ENCODE results near the gene CRYBG1.
"Not testable (repeated sequence)": the region's sequence is repeated elsewhere in the genome, so short reads cannot be mapped to it uniquely, and the experiment has no call there.

The CRYBG1 gene

DNA sequence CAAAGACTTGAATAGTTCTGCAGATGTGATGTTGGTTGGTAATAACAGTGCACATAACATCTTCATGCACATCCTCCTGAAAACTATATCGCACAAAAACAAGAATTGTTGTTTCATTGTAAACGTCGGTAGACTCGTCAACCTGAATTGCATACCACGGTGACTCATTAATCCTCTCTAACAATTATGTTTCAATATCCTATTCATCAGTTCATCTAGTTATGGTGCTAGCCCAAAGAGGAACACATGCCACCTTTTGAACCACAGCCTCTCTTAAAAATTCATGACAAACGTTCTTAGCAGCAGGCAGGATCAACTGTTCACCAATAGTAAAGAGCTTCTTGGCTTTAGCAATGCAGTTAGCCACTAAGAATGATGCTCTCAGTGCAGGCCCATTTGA lies 25.0 kb downstream of the CRYBG1 start:
- Histone ChIP-seq H3K4me1 (ENCODE audit: insufficient read depth, low read length) (no peaks in the 10 kb centered on the region), H3K4me3 (ENCODE audit: low read length) (no peak overlapping the region), H3K9me3 (ENCODE audit: low read length) (no peaks in the 10 kb centered on the region), H3K36me3 (ENCODE audit: insufficient read depth, low read length) (no peaks in the 10 kb centered on the region), H3K27me3 (ENCODE audit: insufficient read depth, low read length) (no peaks in the 10 kb centered on the region), H2AFZ (ENCODE audit: low read depth, low read length) (no peak overlapping the region)

DNA sequence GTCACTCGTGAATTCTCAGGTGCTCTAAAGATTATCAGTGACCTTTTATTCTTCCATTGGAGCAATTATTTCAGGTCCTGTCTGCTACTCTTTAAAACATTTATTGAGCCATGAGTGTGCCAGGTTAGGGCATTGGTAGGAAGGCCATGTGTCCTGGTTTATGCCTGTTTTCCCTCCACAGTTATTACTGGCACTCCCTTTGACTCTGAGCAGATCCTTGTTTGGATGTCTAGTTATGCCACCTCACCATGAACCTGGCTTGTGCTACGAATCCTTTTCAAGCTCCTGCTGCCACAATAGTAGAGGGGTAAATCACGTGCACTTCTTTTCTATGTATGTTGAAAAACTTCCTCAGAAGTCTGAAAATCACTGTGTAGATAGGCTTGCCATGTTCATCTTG lies 27.4 kb downstream of the CRYBG1 start:
- Histone ChIP-seq H3K36me3 (ENCODE audit: insufficient read depth, low read length) (no peaks in the 10 kb centered on the region), H2AFZ (ENCODE audit: low read depth, low read length) (no peak overlapping the region), H3K4me1 (ENCODE audit: insufficient read depth, low read length) (no peaks in the 10 kb centered on the region), H3K27me3 (ENCODE audit: insufficient read depth, low read length) (no peaks in the 10 kb centered on the region), H3K9me3 (ENCODE audit: low read length) (no peaks in the 10 kb centered on the region), H3K4me3 (ENCODE audit: low read length) (no peak overlapping the region)

DNA sequence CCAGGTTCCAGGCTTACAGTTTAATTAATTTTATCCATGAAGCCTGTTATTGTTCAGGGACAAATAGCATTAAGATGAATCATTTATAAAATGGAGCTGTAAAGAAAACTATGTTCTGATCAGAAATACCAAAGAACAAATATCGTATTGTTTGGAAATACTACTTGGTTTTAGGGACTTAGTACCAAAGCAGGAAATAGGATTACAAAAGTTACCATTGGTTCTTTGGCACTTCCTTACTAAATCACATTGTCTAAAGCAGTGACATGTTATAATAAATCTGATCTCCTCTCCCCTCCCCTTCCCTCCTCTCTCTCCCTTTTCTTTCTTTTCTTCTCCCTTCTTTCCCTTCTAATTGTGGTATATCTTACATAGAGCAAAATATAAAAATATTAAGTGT lies 29.6 kb downstream of the CRYBG1 start:
- H3K4me1 ChIP-seq (ENCODE audit: insufficient read depth, low read length) = no peaks in the 10 kb centered on the region
- no peak overlapping the region for H3K4me3 ChIP-seq (ENCODE audit: low read length)
- no peaks in the 10 kb centered on the region for H3K36me3 ChIP-seq (ENCODE audit: insufficient read depth, low read length)
- no peak overlapping the region for H2AFZ ChIP-seq (ENCODE audit: low read depth, low read length)
- H3K27me3 ChIP-seq (ENCODE audit: insufficient read depth, low read length) = no peaks in the 10 kb centered on the region
- H3K9me3 ChIP-seq (ENCODE audit: low read length) = no peaks in the 10 kb centered on the region

DNA sequence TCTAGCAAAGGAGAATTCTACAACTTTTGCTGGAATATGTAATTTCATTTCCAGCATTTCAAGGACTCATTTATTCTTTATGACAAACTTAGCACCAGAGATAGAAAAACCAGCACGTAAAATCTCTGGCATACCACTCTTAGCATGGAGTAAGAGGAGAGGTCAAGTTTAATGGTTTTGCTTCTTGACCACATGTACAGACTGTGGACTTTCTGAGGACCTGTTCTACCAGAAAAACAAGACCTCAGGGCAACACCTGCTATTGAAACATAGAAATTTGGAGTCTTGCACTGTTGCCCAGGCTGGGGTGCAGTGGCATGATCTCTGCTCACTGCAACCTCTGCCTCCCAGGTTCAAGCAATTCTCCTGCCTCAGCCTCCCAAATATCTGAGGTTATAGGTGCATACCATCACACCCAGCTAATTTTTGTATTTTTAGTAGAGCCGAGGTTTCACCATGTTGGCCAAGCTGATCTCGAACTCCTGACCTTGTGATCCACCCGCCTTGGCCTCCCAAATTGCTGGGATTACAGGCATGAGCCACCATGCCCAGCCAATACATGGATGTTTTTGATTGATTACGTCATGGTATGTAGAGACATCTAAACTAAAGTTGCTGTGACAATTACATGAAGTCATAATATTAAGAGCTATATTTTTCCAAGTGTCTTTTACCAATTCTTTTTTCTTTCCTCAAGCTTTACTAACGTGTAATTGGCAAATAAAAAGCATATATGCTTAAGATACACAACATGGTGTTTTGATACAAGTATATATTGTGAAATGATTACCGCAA lies 36.1 kb downstream of the CRYBG1 start:
- Histone ChIP-seq H3K4me1 (ENCODE audit: insufficient read depth, low read length) (peaks cover 2% of the 10 kb centered on the region), H3K36me3 (ENCODE audit: insufficient read depth, low read length) (no peaks in the 10 kb centered on the region), H2AFZ (ENCODE audit: low read depth, low read length) (no peak overlapping the region), H3K4me3 (ENCODE audit: low read length) (no peak overlapping the region), H3K27me3 (ENCODE audit: insufficient read depth, low read length) (no peaks in the 10 kb centered on the region), H3K9me3 (ENCODE audit: low read length) (no peaks in the 10 kb centered on the region)

DNA sequence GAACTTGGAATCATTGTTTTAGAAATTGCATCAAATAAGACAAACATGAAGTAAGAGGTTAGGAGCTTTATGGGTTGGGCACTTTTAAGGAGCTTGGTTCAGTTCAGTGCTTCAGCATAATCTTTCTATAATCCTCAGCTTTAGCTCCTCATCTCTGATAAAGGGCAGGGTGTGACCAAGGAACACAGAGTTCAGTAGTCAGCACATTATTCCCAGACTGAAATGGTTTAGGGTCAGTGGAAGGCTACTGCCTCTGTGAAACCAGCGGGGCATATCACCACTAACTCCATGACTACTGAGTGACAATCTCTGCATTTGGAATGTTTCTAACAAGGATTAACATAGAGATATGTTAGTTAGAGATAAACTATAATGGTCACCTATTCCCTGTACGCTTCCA lies 36.9 kb downstream of the CRYBG1 start:
- Histone ChIP-seq H3K4me1 (ENCODE audit: insufficient read depth, low read length) (peaks cover 2% of the 10 kb centered on the region), H3K4me3 (ENCODE audit: low read length) (no peak overlapping the region), H3K27me3 (ENCODE audit: insufficient read depth, low read length) (no peaks in the 10 kb centered on the region), H2AFZ (ENCODE audit: low read depth, low read length) (no peak overlapping the region), H3K36me3 (ENCODE audit: insufficient read depth, low read length) (no peaks in the 10 kb centered on the region), H3K9me3 (ENCODE audit: low read length) (no peaks in the 10 kb centered on the region)

DNA sequence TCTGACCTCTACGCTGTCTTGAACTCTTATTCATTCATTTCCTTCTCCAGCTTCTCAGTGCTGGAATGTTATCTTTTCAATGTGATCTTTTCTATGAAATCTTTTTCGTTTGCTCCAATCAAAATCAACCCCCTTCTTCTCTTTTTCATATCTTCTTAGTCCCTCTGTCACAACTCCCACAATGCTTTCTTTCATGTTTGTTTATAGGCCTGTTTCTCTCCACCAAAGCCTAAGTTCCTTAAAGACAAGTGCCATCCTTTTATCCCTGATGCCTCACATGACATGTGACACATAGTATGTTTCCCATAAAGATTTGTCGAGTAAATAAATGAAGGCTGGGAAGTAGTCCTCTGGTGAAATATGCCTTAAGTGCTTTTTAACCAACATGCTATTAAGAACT lies 38.1 kb downstream of the CRYBG1 start:
- no peak overlapping the region for H2AFZ ChIP-seq (ENCODE audit: low read depth, low read length)

DNA sequence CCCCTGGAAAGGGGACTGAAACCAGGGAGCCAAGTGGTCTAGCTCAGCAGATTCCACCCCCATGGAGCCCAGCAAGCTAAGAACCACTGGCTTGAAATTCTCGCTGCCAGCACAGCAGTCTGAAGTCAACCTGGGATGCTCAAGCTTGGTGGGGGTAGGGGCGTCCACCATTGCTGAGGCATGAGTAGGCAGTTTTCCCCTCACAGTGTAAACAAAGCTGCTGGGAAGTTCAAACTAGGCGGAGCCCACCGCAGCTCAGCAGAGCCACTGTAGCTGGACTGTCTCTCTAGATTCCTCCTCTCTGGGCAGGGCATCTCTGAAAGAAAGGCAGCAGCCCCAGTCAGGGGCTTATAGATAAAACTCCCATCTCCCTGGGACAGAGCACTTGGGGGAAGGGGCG lies 44.5 kb downstream of the CRYBG1 start:
- H3K36me3 ChIP-seq (ENCODE audit: insufficient read depth, low read length); H3K4me3 ChIP-seq (ENCODE audit: low read length); H3K27me3 ChIP-seq (ENCODE audit: insufficient read depth, low read length); H3K9me3 ChIP-seq (ENCODE audit: low read length); H3K4me1 ChIP-seq (ENCODE audit: insufficient read depth, low read length); H2AFZ ChIP-seq (ENCODE audit: low read depth, low read length): not testable (repeated sequence)

More for the DNA sequence above, 38.1 kb downstream of the CRYBG1 start:
- no peaks in the 10 kb centered on the region for H3K36me3 ChIP-seq (ENCODE audit: insufficient read depth, low read length)
- H3K9me3 ChIP-seq (ENCODE audit: low read length) = no peaks in the 10 kb centered on the region
- H3K27me3 ChIP-seq (ENCODE audit: insufficient read depth, low read length) = no peaks in the 10 kb centered on the region
- H3K4me1 ChIP-seq (ENCODE audit: insufficient read depth, low read length) = peaks cover 2% of the 10 kb centered on the region
- H3K4me3 ChIP-seq (ENCODE audit: low read length) = no peak overlapping the region

DNA sequence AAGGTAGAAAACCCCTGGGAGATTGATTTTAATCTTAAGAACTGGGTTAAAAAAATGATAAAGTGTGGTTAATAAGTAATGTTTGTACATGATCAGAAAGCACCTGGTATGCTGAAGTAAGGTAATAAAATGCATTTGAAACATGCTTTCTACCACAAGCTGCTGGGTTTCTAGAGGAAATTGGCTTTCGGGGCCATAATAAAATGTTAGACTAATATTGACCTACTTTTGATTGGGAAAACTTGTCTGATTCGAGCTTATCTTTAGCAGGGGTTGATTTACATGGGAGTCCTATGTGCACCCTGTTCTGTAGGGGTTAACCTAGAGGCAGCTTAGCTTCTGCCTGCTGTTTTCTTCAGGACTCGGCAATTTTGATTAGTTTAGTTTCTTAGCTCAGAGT lies 50.5 kb downstream of the CRYBG1 start:
- peaks cover 5% of the 10 kb centered on the region for H3K27me3 ChIP-seq (ENCODE audit: insufficient read depth, low read length)
- H2AFZ ChIP-seq (ENCODE audit: low read depth, low read length) = no peak overlapping the region
- no peaks in the 10 kb centered on the region for H3K4me1 ChIP-seq (ENCODE audit: insufficient read depth, low read length)
- no peaks in the 10 kb centered on the region for H3K36me3 ChIP-seq (ENCODE audit: insufficient read depth, low read length)
- H3K9me3 ChIP-seq (ENCODE audit: low read length) = no peaks in the 10 kb centered on the region
- H3K4me3 ChIP-seq (ENCODE audit: low read length) = no peak overlapping the region

DNA sequence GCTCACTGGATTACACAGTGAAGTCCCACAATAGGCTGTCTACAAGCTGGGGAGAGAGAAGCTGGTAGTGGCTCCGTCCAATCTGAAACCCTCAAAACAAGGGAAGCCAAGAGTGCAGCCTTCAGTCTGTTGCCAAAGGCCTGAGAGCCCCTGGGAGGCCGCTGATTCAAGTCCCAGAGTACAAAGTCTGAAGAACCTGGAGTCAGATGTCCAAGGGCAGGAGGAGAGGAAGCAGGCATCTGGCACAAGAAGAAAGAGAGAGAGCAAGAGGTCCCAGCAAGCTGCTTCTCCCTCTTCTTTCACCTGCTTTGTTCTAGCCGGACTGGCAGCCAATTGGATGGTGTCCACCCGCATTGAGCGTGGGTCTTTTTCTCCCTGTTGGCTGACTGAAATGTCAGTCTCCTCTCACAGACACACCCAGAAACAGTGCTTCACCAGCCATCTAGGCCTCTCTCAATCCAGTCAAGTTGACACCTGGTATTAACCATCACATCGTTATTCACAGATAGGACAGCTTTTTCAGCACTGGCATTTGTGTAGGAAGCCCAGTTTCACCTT lies 51.2 kb downstream of the CRYBG1 start:
- Histone ChIP-seq H3K36me3 (ENCODE audit: insufficient read depth, low read length) (no peaks in the 10 kb centered on the region), H3K4me1 (ENCODE audit: insufficient read depth, low read length) (no peaks in the 10 kb centered on the region), H3K4me3 (ENCODE audit: low read length) (no peak overlapping the region), H2AFZ (ENCODE audit: low read depth, low read length) (no peak overlapping the region), H3K27me3 (ENCODE audit: insufficient read depth, low read length) (peaks cover 5% of the 10 kb centered on the region), H3K9me3 (ENCODE audit: low read length) (no peaks in the 10 kb centered on the region)

DNA sequence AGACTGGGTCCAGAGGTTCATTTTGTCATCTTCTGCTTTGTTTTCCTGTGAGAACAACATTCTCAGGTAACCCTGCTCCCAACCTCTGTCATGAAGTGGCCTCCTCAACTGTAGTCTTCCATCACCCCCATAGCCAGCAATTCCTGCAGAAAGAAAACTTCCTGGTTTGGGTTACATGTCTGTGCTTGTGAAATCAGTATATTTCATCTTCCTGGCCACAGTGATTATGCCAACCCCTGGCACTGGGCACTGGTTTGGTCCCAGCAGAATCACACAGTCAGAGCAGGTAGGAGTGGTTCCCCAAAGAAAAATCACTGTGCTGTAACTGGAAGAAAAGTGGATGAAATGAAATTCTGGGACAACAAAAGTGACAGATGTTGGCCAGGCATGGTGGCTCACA lies 52.5 kb downstream of the CRYBG1 start:
- Histone ChIP-seq H3K36me3 (ENCODE audit: insufficient read depth, low read length) (no peaks in the 10 kb centered on the region), H3K4me1 (ENCODE audit: insufficient read depth, low read length) (no peaks in the 10 kb centered on the region)

DNA sequence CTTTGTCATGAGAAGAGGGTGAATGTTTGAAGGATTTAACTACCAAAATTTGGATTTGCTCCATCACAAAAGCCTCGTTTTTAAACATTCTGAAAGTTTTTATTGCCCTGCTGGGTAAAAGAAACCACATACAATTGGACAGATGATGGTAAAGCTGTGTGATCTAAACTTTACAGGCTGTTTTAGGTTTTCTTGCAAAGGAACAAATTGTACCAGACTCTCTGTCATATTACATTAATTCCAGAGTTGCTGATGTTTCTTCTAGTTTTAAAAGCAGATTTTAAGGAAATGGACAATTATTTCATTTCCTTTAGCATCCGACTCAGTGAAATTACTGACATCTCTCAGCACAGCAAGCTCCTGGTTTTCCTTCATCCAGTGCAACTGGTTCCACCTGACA lies 53.2 kb downstream of the CRYBG1 start:
- peaks cover 5% of the 10 kb centered on the region for H3K27me3 ChIP-seq (ENCODE audit: insufficient read depth, low read length)
- H2AFZ ChIP-seq (ENCODE audit: low read depth, low read length) = no peak overlapping the region
- H3K4me1 ChIP-seq (ENCODE audit: insufficient read depth, low read length) = no peaks in the 10 kb centered on the region
- H3K4me3 ChIP-seq (ENCODE audit: low read length) = no peak overlapping the region
- H3K9me3 ChIP-seq (ENCODE audit: low read length) = no peaks in the 10 kb centered on the region
- H3K36me3 ChIP-seq (ENCODE audit: insufficient read depth, low read length) = no peaks in the 10 kb centered on the region

More for the DNA sequence above, 52.5 kb downstream of the CRYBG1 start:
- peaks cover 5% of the 10 kb centered on the region for H3K27me3 ChIP-seq (ENCODE audit: insufficient read depth, low read length)
- H2AFZ ChIP-seq (ENCODE audit: low read depth, low read length) = no peak overlapping the region
- H3K9me3 ChIP-seq (ENCODE audit: low read length) = no peaks in the 10 kb centered on the region
- no peak overlapping the region for H3K4me3 ChIP-seq (ENCODE audit: low read length)

DNA sequence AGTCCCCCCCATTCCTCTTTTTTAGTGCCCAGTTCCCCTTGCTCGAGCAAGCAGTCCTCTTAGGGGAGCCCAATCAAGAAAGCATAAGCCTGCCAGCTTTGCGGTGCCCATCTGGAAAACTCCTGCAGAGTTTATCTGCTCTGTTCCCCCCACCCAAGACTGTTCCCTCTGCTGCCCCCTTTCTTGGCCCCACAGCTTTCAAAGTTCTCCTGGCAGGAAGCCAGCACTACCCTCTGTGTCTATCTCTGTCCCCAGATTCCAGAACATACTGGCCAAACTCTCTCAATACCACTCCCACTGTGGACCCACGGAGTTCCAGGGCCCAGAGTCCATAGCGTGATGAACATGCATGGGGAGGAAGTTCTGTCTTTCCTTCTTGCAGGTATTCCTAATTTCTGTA lies 55.4 kb downstream of the CRYBG1 start:
- H3K9me3 ChIP-seq (ENCODE audit: low read length) = no peaks in the 10 kb centered on the region
- H3K27me3 ChIP-seq (ENCODE audit: insufficient read depth, low read length) = peaks cover 7% of the 10 kb centered on the region
- H2AFZ ChIP-seq (ENCODE audit: low read depth, low read length) = no peak overlapping the region
- no peaks in the 10 kb centered on the region for H3K4me1 ChIP-seq (ENCODE audit: insufficient read depth, low read length)
- H3K4me3 ChIP-seq (ENCODE audit: low read length) = no peak overlapping the region
- H3K36me3 ChIP-seq (ENCODE audit: insufficient read depth, low read length) = no peaks in the 10 kb centered on the region

DNA sequence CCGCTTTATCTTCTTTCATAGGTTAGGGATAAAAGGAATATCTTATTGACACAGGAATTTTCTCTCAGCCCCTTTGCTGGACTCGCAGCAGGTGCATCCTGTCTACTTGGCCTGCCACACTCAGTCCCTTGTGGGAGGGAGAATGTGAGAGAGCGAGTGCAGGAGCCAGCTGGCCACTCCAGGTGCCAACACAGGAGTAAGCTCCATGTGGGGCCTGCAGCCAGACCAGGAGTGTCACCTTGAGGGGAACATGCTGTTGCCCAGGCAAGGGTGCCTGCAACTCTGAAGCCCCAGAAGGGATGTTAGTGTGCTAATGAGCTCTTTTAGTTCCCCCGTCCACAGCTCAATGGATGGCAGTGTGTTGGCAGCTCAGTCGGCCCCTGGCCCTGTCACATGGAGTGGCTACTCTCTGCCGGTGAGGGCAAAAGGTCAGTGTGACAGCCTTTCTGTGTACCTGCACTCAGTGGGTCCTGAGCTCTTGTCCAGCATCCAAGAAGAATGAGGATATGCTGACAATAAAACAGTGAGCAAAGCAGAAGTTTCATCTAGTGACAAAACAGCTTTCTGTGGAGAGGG lies 57.1 kb downstream of the CRYBG1 start:
- Histone ChIP-seq H3K4me3 (ENCODE audit: low read length) (no peak overlapping the region), H3K4me1 (ENCODE audit: insufficient read depth, low read length) (no peaks in the 10 kb centered on the region), H3K36me3 (ENCODE audit: insufficient read depth, low read length) (no peaks in the 10 kb centered on the region), H2AFZ (ENCODE audit: low read depth, low read length) (no peak overlapping the region), H3K9me3 (ENCODE audit: low read length) (no peaks in the 10 kb centered on the region), H3K27me3 (ENCODE audit: insufficient read depth, low read length) (peaks cover 4% of the 10 kb centered on the region)

All from neuron (in vitro differentiated cells).